Measurements from ENCODE around the gene TMEM178B.

The TMEM178B gene

GRCh38 chr7:141430455-141431139 is 356.7 kb downstream of the TMEM178B start:
- no peak for DNase-seq (ENCODE audit: low read depth, low spot score)
- no peak overlapping the region for H3K4me3 ChIP-seq
- H3K9me3 ChIP-seq (ENCODE audit: low read depth, low read length), result no peaks in the 10 kb centered on the region
- no peak overlapping the region for H3K27ac ChIP-seq
- no peak for TF ChIP-seq POLR2AphosphoS5 (IDR thresholded peaks at IDR 0.05; ENCODE audit: borderline replicate concordance, low read depth, low read length)
- TF ChIP-seq EZH2 (IDR thresholded peaks at IDR 0.05), result no peak
- no peak for TF ChIP-seq FOXP2 (optimal IDR thresholded peaks at IDR 0.05; ENCODE audit: control extremely low read depth, extremely low read length, insufficient read depth)
- H3K36me3 ChIP-seq (ENCODE audit: insufficient read depth, low read length), result no peaks in the 10 kb centered on the region
- H3K9ac ChIP-seq (ENCODE audit: insufficient read length), result no peak overlapping the region

DNA sequence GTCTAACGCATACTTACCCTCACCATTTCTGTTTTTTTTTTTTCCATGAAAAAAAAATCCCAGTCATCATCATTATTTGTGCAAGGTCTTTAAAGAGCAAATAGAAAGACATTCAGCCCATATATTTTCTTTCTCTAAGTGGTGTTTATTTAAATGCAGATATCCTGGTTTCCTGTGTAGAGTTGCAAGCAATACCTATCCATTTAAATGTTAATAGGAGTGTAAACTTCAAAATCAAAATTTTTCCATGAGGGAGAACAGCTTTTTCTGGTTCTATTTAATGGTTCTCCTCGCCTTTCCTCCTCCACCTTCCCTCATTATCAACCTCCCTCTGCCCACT is 357.2 kb downstream of the TMEM178B start:
- Histone ChIP-seq H3K9ac (ENCODE audit: insufficient read length) (no peak overlapping the region), H3K27ac (no peak overlapping the region)

DNA sequence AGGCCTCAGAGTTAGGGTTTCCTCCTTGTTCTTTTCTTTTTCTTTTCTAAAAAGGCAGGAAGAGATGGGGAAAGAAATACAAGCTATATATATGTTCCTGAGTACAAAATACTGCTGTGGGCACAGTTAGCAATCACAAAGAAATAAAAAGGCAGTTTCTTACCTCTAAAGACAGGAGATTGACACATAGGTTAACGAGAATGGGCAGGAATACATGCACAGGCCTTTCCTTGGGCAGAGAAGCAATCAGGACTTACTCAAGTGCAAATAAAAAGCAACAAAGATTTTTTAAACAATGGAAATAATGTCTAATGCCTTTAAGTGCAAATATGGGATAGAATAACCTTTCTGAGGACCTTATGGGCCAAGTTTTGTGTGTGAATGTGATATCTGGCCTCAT is 357.8 kb downstream of the TMEM178B start:
- Histone ChIP-seq H3K4me3 (no peak overlapping the region), H3K9ac (ENCODE audit: insufficient read length) (no peak overlapping the region), H3K27ac (no peak overlapping the region), H3K36me3 (ENCODE audit: insufficient read depth, low read length) (no peaks in the 10 kb centered on the region), H3K9me3 (ENCODE audit: low read depth, low read length) (no peaks in the 10 kb centered on the region)
- no peak for DNase-seq (ENCODE audit: low read depth, low spot score)
- TF ChIP-seq POLR2AphosphoS5 (IDR thresholded peaks at IDR 0.05; ENCODE audit: borderline replicate concordance, low read depth, low read length) (no peak), EZH2 (IDR thresholded peaks at IDR 0.05) (no peak), FOXP2 (optimal IDR thresholded peaks at IDR 0.05; ENCODE audit: control extremely low read depth, extremely low read length, insufficient read depth) (no peak)

More for the DNA sequence above, 357.2 kb downstream of the TMEM178B start:
- H3K4me3 ChIP-seq, result no peak overlapping the region
- no peaks in the 10 kb centered on the region for H3K9me3 ChIP-seq (ENCODE audit: low read depth, low read length)
- H3K36me3 ChIP-seq (ENCODE audit: insufficient read depth, low read length), result no peaks in the 10 kb centered on the region
- TF ChIP-seq POLR2AphosphoS5 (IDR thresholded peaks at IDR 0.05; ENCODE audit: borderline replicate concordance, low read depth, low read length) (no peak), EZH2 (IDR thresholded peaks at IDR 0.05) (no peak), FOXP2 (optimal IDR thresholded peaks at IDR 0.05; ENCODE audit: control extremely low read depth, extremely low read length, insufficient read depth) (no peak)
- DNase-seq (ENCODE audit: low read depth, low spot score), result no peak

GRCh38 chr7:141433698-141434097 is 359.8 kb downstream of the TMEM178B start:
- Histone ChIP-seq H3K36me3 (ENCODE audit: insufficient read depth, low read length) (no peaks in the 10 kb centered on the region), H3K9ac (ENCODE audit: insufficient read length) (no peak overlapping the region), H3K4me3 (no peak overlapping the region), H3K9me3 (ENCODE audit: low read depth, low read length) (no peaks in the 10 kb centered on the region), H3K27ac (no peak overlapping the region)
- TF ChIP-seq FOXP2 (optimal IDR thresholded peaks at IDR 0.05; ENCODE audit: control extremely low read depth, extremely low read length, insufficient read depth) (no peak), POLR2AphosphoS5 (IDR thresholded peaks at IDR 0.05; ENCODE audit: borderline replicate concordance, low read depth, low read length) (no peak), EZH2 (IDR thresholded peaks at IDR 0.05) (no peak)
- no peak for DNase-seq (ENCODE audit: low read depth, low spot score)

DNA sequence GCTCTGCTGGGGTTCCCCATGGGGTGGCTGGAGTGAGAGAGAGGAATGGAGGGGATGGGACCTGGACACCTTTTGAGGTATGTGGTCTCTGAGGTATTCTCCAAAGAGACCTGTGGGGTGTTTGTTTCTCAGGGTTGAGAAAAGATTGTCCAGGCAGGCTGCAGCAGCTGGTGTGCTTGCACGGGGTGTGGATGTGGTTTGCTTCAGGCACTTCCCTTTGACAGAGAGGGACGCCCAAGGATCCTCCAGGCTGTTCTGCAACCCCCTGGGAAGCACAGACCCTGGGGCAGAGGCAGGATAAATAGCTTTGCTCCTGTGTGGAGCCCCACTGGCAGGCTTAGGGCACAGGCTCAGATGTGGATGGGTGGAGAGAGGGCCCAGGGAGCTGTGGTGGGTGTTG is 362.3 kb downstream of the TMEM178B start:
- Histone ChIP-seq H3K9ac (ENCODE audit: insufficient read length) (no peak overlapping the region), H3K9me3 (ENCODE audit: low read depth, low read length) (no peaks in the 10 kb centered on the region), H3K4me3 (no peak overlapping the region), H3K36me3 (ENCODE audit: insufficient read depth, low read length) (no peaks in the 10 kb centered on the region), H3K27ac (no peak overlapping the region)
- no peak for TF ChIP-seq EZH2 (IDR thresholded peaks at IDR 0.05)
- TF ChIP-seq FOXP2 (optimal IDR thresholded peaks at IDR 0.05; ENCODE audit: control extremely low read depth, extremely low read length, insufficient read depth), result no peak
- no peak for TF ChIP-seq POLR2AphosphoS5 (IDR thresholded peaks at IDR 0.05; ENCODE audit: borderline replicate concordance, low read depth, low read length)
- no peak for DNase-seq (ENCODE audit: low read depth, low spot score)

- no peak overlapping the region for H3K9ac ChIP-seq (ENCODE audit: insufficient read length)
- no peak overlapping the region for H3K27ac ChIP-seq
- TF ChIP-seq POLR2AphosphoS5 (IDR thresholded peaks at IDR 0.05; ENCODE audit: borderline replicate concordance, low read depth, low read length) (no peak), EZH2 (IDR thresholded peaks at IDR 0.05) (no peak), FOXP2 (optimal IDR thresholded peaks at IDR 0.05; ENCODE audit: control extremely low read depth, extremely low read length, insufficient read depth) (no peak)
- H3K9me3 ChIP-seq (ENCODE audit: low read depth, low read length), result no peaks in the 10 kb centered on the region
- H3K36me3 ChIP-seq (ENCODE audit: insufficient read depth, low read length), result no peaks in the 10 kb centered on the region
- no peak overlapping the region for H3K4me3 ChIP-seq
- DNase-seq (ENCODE audit: low read depth, low spot score), result no peak
Observed at GRCh38 chr7:141436575-141437075, 362.8 kb downstream of the TMEM178B start.

DNA sequence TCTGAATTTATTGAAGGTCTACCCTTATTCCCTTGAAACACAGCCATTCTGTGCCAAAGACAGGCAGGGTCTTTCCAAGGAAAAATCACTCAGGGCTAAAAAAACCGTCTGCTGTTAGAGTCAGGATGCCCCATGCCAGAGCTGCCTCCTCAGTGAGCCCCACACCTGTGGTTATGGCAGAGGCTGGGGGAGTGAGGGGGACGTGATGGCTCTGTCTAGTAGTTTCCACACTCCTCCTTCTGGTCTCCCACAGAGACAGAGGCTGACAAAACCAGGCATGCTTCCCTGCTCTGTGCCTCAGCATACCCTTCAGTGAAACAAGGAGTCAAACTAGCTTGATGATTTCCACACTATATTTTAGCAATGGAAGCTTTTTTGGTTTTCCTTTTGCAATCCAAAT is 365.3 kb downstream of the TMEM178B start:
- DNase-seq (ENCODE audit: low read depth, low spot score), result no peak
- no peak overlapping the region for H3K27ac ChIP-seq
- H3K36me3 ChIP-seq (ENCODE audit: insufficient read depth, low read length), result no peaks in the 10 kb centered on the region
- no peak for TF ChIP-seq POLR2AphosphoS5 (IDR thresholded peaks at IDR 0.05; ENCODE audit: borderline replicate concordance, low read depth, low read length)
- no peak for TF ChIP-seq EZH2 (IDR thresholded peaks at IDR 0.05)
- TF ChIP-seq FOXP2 (optimal IDR thresholded peaks at IDR 0.05; ENCODE audit: control extremely low read depth, extremely low read length, insufficient read depth), result no peak
- no peak overlapping the region for H3K4me3 ChIP-seq
- H3K9ac ChIP-seq (ENCODE audit: insufficient read length), result no peak overlapping the region
- no peaks in the 10 kb centered on the region for H3K9me3 ChIP-seq (ENCODE audit: low read depth, low read length)

- Histone ChIP-seq H3K27ac (no peak overlapping the region), H3K9ac (ENCODE audit: insufficient read length) (no peak overlapping the region), H3K9me3 (ENCODE audit: low read depth, low read length) (no peaks in the 10 kb centered on the region), H3K36me3 (ENCODE audit: insufficient read depth, low read length) (no peaks in the 10 kb centered on the region), H3K4me3 (no peak overlapping the region)
- TF ChIP-seq EZH2 (IDR thresholded peaks at IDR 0.05) (no peak), FOXP2 (optimal IDR thresholded peaks at IDR 0.05; ENCODE audit: control extremely low read depth, extremely low read length, insufficient read depth) (no peak), POLR2AphosphoS5 (IDR thresholded peaks at IDR 0.05; ENCODE audit: borderline replicate concordance, low read depth, low read length) (no peak)
- no peak for DNase-seq (ENCODE audit: low read depth, low spot score)
Observed at GRCh38 chr7:141439776-141440175, 365.9 kb downstream of the TMEM178B start.
